ENCODE data around the gene AP4S1.
"Not testable (repeated sequence)": the region's sequence is repeated elsewhere in the genome, so short reads cannot be mapped to it uniquely, and the experiment has no call there.

- not testable (repeated sequence) for TF ChIP-seq CTCF, POLR2A (IDR thresholded peaks at IDR 0.05)
These were observed 17.4 kb downstream of the AP4S1 start for GRCh38 chr14:31042893-31043292.
